SU-DHL-6 (cell line): ENCODE data around the gene PDE6D.

Experiments
- CTCF ChIP-seq: fragments of 200-600 bp; sonication (generic); IDR thresholded peaks from one replicate; pipeline ENCODE4 v1.5.1; 2017; ENCODE audit warnings: antibody characterized with exemption, mild to moderate bottlenecking, low read length, moderate library complexity; ENCODE audit not compliant: insufficient read depth, poor library complexity, severe bottlenecking
- EZH2phosphoT487 ChIP-seq: fragments of 200-600 bp; sonication (generic), shearing (Covaris generic); conservative IDR thresholded peaks from 2 replicates; pipeline ENCODE4 v1.6.1; 2018; ENCODE audit warnings: mild to moderate bottlenecking, antibody characterized with exemption, low read length, moderate library complexity, mixed read lengths

- TF ChIP-seq CTCF: no peak
- no peak for TF ChIP-seq EZH2phosphoT487
Observed at GRCh38 chr2:231795525-231796327, 14.6 kb upstream of the PDE6D start.
